PC-9 (cell line): ENCODE results near the gene CBX5.

Experiments used
- CTCF ChIP-seq: fragments of 200-600 bp; sonication (generic); conservative IDR thresholded peaks from 2 replicates; pipeline ENCODE4 v1.6.1; 2017; ENCODE audit warnings: mixed run types, antibody characterized with exemption, mild to moderate bottlenecking, moderate library complexity
- EZH2 ChIP-seq: fragments of 200-600 bp; sonication (generic); IDR thresholded peaks from 2 replicates; pipeline ENCODE4 v1.8.0; 2017; ENCODE audit warnings: antibody characterized with exemption, low read depth

GRCh38 chr12:54200412-54200811 lies 79.5 kb downstream of the CBX5 start:
- TF ChIP-seq CTCF, result no peak
- TF ChIP-seq EZH2, result no peak
